HG02852 (cell line): ENCODE data around the gene CILP2.

Source experiments
- ATAC-seq: cut with Tn5 transposase; IDR thresholded peaks from one replicate; pipeline ENCODE4 v1.9.1; 2021; ENCODE audit warnings: mild to moderate bottlenecking, moderate library complexity; ENCODE audit not compliant: unreplicated experiment

CILP2 gene

DNA sequence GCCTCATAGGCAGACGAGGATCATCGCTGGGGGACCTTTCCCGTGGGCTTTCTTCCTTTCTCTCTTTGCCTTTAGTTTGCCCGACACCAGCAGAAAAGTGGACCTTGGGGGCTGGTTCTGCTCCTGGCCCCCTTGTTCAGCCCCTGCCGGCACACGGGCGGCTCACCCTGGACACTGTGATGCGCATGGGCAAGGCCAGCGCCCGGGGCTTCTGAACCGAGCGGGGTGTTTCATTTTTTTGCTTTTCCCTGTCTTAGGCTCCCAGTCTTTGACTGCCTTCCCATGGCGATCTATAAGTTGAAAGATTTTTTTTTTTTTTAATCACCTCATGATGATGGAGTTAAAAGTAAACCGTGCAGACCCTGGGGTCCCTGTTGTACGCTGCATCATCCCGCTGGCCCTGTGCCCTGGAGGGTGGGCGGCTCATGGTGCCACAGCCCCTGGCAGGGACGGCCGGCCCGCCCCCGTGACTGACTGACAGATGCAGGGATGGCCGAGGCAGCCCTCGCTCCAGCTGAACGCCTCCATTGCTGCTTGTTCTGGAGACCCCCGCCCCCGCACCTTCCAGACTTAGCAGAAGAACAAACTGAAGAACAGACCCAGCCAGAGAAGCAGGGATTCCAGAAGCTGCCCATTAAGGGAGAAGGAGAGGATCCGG, 32.3 kb upstream of the CILP2 start:
- no peak for ATAC-seq

GRCh38 chr19:19506592-19506991, 31.5 kb upstream of the CILP2 start:
- ATAC-seq = no peak

GRCh38 chr19:19507354-19507753, 30.7 kb upstream of the CILP2 start:
- no peak for ATAC-seq

DNA sequence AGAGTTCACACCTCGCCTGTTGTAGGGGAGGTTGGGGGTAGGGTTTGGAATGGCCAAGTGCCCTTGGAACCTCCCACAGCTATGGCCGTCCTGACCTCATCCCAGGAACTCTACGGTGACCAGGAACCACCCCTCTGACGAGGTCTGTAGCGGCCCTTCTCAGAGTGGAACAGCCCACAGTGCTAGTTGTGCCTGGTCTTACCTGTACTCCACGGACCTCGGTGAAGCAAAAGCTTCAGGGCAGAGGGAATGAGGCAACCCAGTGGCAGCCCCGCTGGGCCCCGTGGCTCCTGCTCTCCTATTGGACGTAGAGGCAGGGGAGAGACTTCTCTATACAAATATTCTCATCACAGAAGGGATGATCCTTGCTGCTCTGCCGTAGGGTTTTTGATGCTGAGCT, 29.8 kb upstream of the CILP2 start:
- ATAC-seq = no peak

DNA sequence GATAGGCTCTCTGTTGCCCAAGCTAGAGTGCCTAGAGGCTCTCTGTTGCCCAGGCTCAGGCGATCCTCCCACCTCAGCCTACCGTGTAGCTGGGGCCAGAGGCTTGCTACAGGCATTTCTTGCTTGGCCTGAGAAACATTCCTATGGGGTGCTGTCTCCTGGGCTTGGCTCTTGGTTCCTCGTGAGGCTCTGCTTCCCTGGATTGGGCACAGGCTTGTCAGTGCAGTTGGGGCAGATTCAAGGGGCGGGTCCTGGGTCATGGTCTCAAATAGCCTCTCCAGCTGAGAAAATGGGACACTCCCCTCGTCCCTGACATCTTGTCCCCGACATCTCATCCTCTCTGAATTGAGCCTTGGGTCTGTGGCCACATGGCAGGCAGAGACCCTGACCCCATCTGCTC, 27.6 kb upstream of the CILP2 start:
- no peak for ATAC-seq

DNA sequence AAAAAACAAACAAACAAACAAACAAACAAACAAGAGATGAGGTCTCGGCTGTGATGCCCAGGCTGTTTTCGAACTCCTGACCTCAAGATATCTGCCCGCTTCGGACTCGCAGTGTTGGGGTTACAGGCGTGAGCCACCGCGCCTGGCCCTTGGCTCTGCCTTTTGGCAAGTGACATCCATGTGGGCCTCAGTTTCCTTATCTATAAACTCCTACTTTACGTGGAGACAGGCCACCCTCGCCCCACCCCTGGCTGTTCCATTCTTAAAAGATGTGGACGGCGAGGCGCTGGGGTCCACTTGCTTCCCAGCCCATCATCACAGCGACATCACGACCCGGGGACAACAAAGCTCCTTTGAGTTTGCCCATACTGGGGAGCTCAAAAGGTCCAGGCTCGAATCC, 24.4 kb upstream of the CILP2 start:
- ATAC-seq = no peak

DNA sequence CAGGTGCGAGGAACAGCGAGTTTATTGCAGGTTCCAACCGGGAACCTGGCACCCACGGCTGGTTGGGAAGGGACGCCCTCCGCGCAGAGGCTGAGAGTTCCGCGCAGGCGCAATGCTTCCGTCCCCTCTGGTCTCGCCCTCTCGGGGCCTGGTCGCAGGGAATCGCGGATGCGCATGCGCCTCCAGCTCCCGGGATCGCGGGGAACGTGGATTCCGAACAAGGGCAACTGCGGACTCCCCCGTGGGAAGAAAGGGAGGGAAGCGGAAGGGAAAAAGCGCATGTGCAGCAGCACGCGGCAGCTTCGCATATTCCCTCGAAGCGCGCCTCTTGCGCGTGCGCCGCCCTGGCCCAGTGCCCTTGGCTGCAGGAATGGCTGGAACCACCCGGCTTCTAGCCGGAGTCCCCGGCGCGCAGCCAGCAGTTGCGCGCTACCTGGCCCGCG, 23.8 kb upstream of the CILP2 start:
- ATAC-seq = no peak

GRCh38 chr19:19514881-19515641, 23.0 kb upstream of the CILP2 start, which contains the start of gene TSSK6:
Gene TSSK6, minus strand, starts transcription at chr19:19515548. Its CDS starts 121 bp downstream, at chr19:19515427.
- no peak for ATAC-seq

- ATAC-seq = peak; percentile 89
These were observed 22.2 kb upstream of the CILP2 start, which contains the start of gene NDUFA13 for GRCh38 chr19:19515642-19516519. Gene NDUFA13, plus strand, starts transcription at chr19:19516225. Its CDS starts 14 bp downstream, at chr19:19516239.

DNA sequence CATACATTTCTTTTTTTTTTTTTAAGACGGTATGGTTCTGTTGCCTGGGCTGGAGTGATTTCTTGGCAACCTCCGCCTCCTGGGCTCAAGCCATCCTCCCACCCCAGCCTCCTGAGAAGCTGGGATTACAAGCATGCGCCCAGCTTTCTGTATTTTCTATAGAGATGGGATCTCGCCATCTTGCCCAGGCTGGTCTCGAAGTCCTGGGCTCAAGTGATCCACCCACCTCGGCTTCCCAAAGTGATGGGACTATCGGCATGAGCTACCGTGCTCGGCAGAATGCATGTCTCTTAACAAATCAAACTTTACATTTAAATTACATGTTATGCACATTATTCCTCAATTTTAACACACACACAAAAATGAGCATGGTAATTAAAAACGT, 20.8 kb upstream of the CILP2 start:
- no peak for ATAC-seq

DNA sequence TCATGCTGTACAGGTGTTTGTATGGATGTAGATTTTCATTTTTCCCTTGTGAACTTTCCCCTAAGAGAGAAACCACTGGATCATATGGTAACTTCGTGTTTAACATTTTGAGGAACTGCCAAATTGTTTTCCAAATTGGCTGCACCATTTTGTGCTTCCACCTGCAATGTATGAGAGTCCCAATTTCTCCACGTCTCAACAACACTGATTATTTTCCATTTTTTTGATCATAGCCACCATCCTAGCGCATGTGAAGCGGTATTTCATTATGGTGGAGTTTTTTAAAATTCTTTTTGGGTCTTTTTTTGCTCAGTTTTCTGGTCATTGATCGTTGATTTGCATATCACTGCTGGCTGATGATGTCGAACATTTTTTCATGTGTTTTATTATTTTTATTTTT, 17.1 kb upstream of the CILP2 start:
- no peak for ATAC-seq

GRCh38 chr19:19523177-19523576, 14.9 kb upstream of the CILP2 start:
- no peak for ATAC-seq

- ATAC-seq = no peak
These were observed 14.0 kb upstream of the CILP2 start for GRCh38 chr19:19524053-19524452.

- no peak for ATAC-seq
These were observed 12.3 kb upstream of the CILP2 start for GRCh38 chr19:19525611-19526380.

DNA sequence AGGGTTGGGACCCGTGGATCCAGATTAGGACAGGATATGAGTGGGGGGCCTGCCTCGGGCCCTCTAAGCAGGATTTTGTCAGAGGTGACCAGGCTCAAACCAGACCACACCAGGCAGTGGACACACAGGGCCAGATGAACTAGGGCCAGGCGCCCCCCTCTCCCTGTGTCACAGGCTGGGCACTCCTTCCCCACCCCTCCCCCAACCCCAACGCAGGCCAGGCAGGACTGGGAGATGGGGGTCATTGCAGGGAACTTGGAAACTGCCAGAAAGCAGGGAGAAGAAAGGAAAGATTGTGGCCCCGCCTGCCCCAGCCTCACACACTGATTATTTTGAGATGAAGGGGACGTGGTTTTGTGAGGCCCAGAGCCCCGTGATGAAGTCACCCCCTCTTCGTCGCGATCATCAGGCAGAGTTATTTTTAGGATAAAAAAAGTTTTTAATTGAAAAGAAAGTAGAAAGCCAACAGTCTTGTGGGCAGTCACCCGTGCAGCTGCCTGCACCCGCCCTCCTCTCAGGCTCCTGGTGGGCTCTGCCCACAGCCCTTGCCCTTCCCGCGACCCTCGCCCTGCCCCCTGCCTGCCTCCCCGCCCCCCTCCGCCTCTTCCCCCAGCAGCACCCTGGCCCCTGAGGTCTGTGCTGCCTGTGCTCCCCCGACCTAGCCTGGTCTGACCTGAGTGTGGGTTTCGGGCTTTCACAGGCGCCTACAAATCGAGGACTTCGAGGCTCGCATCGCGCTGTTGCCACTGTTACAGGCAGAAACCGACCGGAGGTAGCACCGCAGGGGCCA, 11.3 kb upstream of the CILP2 start:
- ATAC-seq = no peak

DNA sequence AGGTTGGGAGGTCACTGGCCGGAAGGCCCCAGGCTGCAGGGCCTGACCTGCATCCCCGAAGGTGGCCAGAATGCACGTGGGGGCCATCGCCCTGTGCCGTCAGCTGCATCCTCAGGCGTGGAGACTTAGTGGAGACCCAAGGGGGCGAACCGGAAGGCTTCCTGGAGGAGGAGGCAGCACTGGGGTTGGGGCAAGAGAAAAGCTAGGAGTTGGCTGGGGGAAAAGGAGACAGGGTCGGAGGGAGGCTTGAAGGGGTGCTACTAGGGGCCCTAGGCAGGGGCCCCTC, 10.8 kb upstream of the CILP2 start:
- no peak for ATAC-seq

- no peak for ATAC-seq
These were observed 10.1 kb upstream of the CILP2 start for GRCh38 chr19:19527674-19528625.

DNA sequence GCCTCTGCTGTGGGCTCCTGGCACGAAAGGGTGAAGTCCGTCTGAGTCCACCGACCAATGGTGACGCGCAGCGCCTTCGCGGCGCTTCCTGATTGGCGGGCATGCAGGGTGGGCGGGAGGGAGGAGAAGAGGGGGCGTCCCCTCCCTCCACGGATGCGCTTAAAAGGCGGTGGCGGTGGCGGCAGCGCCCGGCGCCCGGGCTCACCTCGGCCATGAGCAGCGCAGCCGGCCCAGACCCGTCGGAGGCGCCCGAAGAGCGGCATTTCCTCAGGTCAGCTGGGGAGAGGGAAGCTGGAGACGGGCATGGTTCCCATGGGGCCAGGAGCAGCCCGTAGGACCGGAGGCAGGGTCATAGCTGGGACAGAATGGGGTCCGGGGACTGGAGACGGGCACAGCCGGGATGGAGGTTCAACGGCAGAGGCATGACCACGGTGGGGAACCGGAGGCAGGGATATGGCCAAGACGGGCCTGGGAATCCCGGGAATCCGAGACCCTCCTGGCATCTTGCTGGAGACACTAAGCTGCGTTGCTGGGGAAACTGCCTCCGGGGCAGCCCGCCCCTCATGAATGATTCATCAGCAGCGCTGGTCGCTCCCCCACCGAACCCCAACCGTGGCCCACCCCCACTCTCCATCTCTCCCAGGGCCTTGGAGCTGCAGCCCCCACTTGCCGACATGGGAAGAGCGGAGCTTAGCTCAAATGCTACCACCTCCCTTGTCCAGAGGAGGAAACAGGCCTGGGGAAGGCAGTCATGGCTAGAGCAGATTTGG, 9.2 kb upstream of the CILP2 start, which contains the start of gene YJEFN3:
TSS of gene YJEFN3 (plus strand) at position 191 of the 770 bp plus-strand sequence. CDS start at position 213, 22 bp downstream.
- no peak for ATAC-seq
